ENCODE results near the gene ARL15. TPM values are rescaled to one million over a fixed set of nuclear protein-coding genes. Genes with fewer than 3 reads are reported as not detected.

ARL15 gene
- total and polyA plus RNA-seq, 9 donors, result 14.9 to 34.0 (median 19.2) TPM

DNA sequence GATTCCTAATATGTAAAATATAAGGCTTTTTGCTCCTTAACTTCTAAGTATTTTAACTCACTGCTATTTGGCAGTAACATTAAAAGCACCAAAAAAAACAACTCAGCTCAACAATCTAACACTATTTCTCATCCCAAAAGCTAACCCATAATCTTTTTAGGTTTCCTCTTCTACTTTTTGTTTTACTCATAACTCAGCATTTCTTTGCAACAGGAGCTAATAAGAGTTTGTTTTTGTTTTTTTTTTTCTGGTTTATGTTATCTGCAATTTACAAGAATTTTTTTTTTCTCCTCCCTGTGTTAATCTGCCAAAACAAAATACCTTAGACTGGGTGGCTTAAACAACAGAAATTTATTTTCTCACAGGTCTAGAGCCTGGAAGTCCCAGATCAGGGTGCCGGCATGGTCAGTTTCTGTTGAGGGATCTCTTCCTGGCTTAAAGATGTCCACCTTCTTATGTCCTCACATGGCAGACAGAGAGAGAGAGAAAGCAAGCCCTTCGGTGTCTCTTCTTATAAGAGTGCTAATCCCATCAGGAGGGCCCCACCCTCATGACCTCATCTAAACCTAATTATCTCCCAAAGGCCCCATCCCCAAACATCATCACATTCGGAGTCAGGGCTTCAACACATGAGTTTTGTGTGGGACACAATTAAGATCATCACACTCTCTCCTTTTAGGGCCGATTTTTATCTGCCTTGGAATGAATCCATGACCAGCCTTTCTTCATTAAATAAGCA, 31.2 kb downstream of the ARL15 start:
- no peaks in the 10 kb centered on the region for H3K27me3 ChIP-seq
- no peaks in the 10 kb centered on the region for H3K4me1 ChIP-seq (ENCODE audit: insufficient read depth)
- H3K4me3 ChIP-seq, result no peak overlapping the region
- WGBS, 3 donors, result 42 to 53% (median 46%) methylated on average over 4 of the region's 4 CpGs
- no peaks in the 10 kb centered on the region for H3K9me3 ChIP-seq
- intact Hi-C loops (cut with DNase I), result no loop called here
- no peak overlapping the region for H3K27ac ChIP-seq
- no peak for DNase-seq
- TF ChIP-seq EP300 (IDR thresholded peaks at IDR 0.05) (no peak), POLR2A (IDR thresholded peaks at IDR 0.05) (no peak)
- no peaks in the 10 kb centered on the region for H3K36me3 ChIP-seq

DNA sequence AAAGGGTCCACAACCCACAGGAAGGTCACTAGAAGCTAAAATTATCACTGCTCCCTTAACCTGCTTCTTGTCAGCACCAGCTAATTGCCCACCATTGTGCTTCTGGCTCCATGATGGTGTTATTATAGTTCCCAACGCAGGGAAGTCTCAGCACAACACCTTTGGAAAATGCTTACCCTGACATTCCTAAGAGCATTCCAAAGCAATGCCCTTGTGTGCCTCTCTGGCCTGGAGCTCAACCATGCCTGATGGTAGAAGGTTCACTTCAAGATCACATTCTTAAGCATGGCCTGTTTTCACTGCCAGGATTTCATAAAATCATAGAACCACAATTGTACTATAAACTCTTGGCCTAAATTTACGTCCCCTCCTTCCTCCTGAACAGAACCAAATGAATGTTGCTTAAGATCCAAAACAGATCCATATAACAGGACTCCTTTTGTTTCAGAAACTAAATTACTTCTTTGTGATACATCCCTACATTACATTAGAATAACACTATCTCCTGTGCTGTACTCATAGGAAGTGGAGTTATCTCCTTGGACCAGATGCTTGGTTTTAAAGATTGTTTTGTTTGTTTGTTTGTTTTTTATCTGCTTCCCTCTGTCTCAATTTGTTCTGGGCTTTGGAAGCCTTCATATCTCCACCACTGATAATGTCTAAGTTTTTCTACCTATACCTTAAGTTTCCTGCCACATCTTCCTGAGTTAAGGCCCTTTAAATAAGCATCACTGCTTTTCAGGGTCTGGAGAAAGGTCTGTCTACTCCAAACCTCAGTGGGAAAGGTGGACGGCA, 32.1 kb downstream of the ARL15 start:
- TF ChIP-seq EP300 (IDR thresholded peaks at IDR 0.05) (no peak), POLR2A (IDR thresholded peaks at IDR 0.05) (no peak)
- TF ChIP-seq, protein P1, sequence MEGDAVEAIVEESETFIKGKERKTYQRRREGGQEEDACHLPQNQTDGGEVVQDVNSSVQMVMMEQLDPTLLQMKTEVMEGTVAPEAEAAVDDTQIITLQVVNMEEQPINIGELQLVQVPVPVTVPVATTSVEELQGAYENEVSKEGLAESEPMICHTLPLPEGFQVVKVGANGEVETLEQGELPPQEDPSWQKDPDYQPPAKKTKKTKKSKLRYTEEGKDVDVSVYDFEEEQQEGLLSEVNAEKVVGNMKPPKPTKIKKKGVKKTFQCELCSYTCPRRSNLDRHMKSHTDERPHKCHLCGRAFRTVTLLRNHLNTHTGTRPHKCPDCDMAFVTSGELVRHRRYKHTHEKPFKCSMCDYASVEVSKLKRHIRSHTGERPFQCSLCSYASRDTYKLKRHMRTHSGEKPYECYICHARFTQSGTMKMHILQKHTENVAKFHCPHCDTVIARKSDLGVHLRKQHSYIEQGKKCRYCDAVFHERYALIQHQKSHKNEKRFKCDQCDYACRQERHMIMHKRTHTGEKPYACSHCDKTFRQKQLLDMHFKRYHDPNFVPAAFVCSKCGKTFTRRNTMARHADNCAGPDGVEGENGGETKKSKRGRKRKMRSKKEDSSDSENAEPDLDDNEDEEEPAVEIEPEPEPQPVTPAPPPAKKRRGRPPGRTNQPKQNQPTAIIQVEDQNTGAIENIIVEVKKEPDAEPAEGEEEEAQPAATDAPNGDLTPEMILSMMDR (IDR thresholded peaks at IDR 0.05), result no peak
- no peak overlapping the region for H3K4me3 ChIP-seq
- WGBS, 3 donors, result 46 to 62% (median 53%) methylated on average over 3 of the region's 3 CpGs
- no peak overlapping the region for H3K27ac ChIP-seq
- no peaks in the 10 kb centered on the region for H3K36me3 ChIP-seq
- H3K27me3 ChIP-seq, result no peaks in the 10 kb centered on the region
- no peaks in the 10 kb centered on the region for H3K9me3 ChIP-seq
- H3K4me1 ChIP-seq (ENCODE audit: insufficient read depth), result no peaks in the 10 kb centered on the region
- no peak for DNase-seq
- intact Hi-C loops (cut with DNase I), result no loop called here

DNA sequence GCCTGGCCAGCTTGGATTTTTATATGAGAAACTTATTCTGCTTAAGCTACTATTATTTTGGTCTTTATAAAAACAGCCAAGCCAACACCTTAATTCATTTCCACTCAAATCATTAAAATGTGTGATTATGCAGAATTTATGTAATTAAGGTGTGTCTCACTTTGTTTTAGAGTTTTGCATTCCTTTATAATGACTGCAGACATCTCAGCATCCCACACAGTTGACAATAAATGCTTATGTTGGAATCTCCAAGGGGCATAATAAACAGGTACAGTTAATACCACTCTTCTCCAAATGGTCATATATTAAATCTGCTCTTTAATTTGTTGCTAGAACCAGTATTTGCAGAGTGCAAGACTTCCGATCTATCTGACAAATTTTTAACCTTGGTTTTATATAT, 34.3 kb downstream of the ARL15 start:
- no peaks in the 10 kb centered on the region for H3K27me3 ChIP-seq
- no peak for DNase-seq
- 98 to 100% (median 100%) methylated on average over 1 of the region's 1 CpG for WGBS, 3 donors
- no peaks in the 10 kb centered on the region for H3K36me3 ChIP-seq
- TF ChIP-seq POLR2A (IDR thresholded peaks at IDR 0.05), result no peak
- TF ChIP-seq, protein P1 (IDR thresholded peaks at IDR 0.05), result no peak
- TF ChIP-seq EP300 (IDR thresholded peaks at IDR 0.05), result no peak
- no peaks in the 10 kb centered on the region for H3K9me3 ChIP-seq
- H3K4me3 ChIP-seq, result no peak overlapping the region
- no peaks in the 10 kb centered on the region for H3K4me1 ChIP-seq (ENCODE audit: insufficient read depth)
- no peak overlapping the region for H3K27ac ChIP-seq
- intact Hi-C loops (cut with DNase I), result no loop called here

DNA sequence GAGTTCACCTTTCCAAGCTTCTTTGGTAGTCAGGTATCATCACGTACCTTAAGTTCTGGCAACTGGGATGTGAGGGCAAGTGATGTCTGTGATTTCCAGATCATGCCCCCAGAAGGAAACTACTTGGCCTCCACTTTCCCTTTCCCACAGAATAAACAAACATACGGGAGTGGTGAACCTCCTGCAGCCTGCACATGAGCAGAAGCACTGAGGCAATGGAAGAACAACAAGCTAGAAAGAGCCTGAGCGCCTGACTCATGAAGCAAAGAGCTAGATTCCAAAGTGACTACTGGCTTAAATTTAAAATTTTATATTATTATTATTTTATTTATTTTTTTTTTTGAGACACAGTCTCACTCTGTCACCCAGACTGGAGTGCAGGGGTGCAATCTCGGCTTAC, 35.0 kb downstream of the ARL15 start:
- WGBS, 3 donors, result 91 to 96% (median 95%) methylated on average over 4 of the region's 4 CpGs
- no peak for DNase-seq
- TF ChIP-seq POLR2A (IDR thresholded peaks at IDR 0.05) (no peak), EP300 (IDR thresholded peaks at IDR 0.05) (no peak)
- TF ChIP-seq, protein P1 (IDR thresholded peaks at IDR 0.05), result no peak
- Histone ChIP-seq H3K27me3 (no peaks in the 10 kb centered on the region), H3K27ac (no peak overlapping the region), H3K4me1 (ENCODE audit: insufficient read depth) (no peaks in the 10 kb centered on the region), H3K36me3 (no peaks in the 10 kb centered on the region), H3K9me3 (no peaks in the 10 kb centered on the region), H3K4me3 (no peak overlapping the region)
- intact Hi-C loops (cut with DNase I), result no loop called here

DNA sequence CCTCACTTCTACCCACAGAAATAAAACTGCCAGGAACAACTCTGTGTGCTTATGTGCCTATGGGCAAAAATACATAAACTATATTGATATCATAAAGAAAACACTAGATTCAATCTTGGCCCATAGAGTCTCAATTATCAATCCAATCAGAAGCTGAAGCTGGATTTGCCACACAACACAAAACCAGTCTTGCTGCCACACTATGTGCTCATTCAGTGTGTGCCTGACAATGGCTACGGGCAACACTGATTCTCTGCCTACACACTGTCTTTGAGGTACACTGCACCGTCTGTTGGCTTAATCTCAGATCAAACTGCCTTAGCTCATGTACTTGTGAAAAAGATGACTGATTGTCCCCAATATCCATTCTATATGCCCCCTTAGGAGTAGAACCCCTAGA, 35.4 kb downstream of the ARL15 start:
- intact Hi-C loops (cut with DNase I), result no loop called here
- Histone ChIP-seq H3K4me1 (ENCODE audit: insufficient read depth) (no peaks in the 10 kb centered on the region), H3K36me3 (no peaks in the 10 kb centered on the region), H3K4me3 (no peak overlapping the region), H3K9me3 (no peaks in the 10 kb centered on the region), H3K27me3 (no peaks in the 10 kb centered on the region), H3K27ac (no peak overlapping the region)
- DNase-seq, result no peak
- 91 to 100% (median 94%) methylated on average over 2 of the region's 2 CpGs for WGBS, 3 donors
- no peak for TF ChIP-seq EP300 (IDR thresholded peaks at IDR 0.05)
- TF ChIP-seq POLR2A (IDR thresholded peaks at IDR 0.05), result no peak
- TF ChIP-seq, protein P1 (IDR thresholded peaks at IDR 0.05), result no peak
